Adrenal gland (tissue), 12 donors: ENCODE measurements around the gene PAXIP1. TPM values are rescaled to one million over a fixed set of nuclear protein-coding genes. Genes with fewer than 3 reads are reported as not detected.

Experiments used
- DNase-seq, 7 donors: peaks; one replicate each; pipeline ENCODE4 v3.0.0-alpha.2; 2019 to 2020
- H3K27ac ChIP-seq, 5 donors: fragments of 200-600 bp; sonication (generic) in 4 of 5; 1 replicate in 3 of 5; 2 replicates in 2 of 5; pipeline versions ENCODE4 v1.5.1 to v1.8.0; 2016 to 2020; ENCODE audit warnings: mild to moderate bottlenecking in 1 of 5
- H3K27me3 ChIP-seq: fragments of 200-600 bp; 2 replicates; pipeline ENCODE4 v1.8.0; 2021
- H3K36me3 ChIP-seq, 2 donors: fragments of 200-600 bp; replicated peaks in 1 of 2; 1 replicate in 1 of 2; 2 replicates in 1 of 2; pipeline versions ENCODE4 v1.5.1 to v1.8.0; 2018 to 2022
- H3K4me1 ChIP-seq, 2 donors: fragments of 200-600 bp; replicated peaks in 1 of 2; 1 replicate in 1 of 2; 2 replicates in 1 of 2; pipeline versions ENCODE4 v1.5.1 to v1.8.0; 2018 to 2021
- H3K4me3 ChIP-seq, 4 donors: fragments of 200-600 bp; sonication (generic) in 3 of 4; one replicate each; pipeline ENCODE4 v1.5.1; 2016 to 2018
- H3K9me3 ChIP-seq, 3 donors: fragments of 200-600 bp; sonication (generic) in 1 of 3; replicated peaks in 1 of 3; 1 replicate in 2 of 3; 2 replicates in 1 of 3; pipeline versions ENCODE4 v1.5.1 to v1.8.0; 2016 to 2021
- POLR2A ChIP-seq, 2 donors: fragments of 450-650 bp; IDR thresholded peaks; one replicate each; pipeline ENCODE4 v1.6.1; 2017; ENCODE audit warnings: antibody characterized with exemption in 2 of 2, mild to moderate bottlenecking in 2 of 2, moderate library complexity in 1 of 2
- WGBS, 4 donors: extraction: QIAGEN DNeasy Blood & Tissue Kit in 2 of 4; methylation state at CpG; one replicate each; pipeline versions ENCODE4 v1.1.5 to v1.1.7; 2013 to 2017; 5-methylcytosine and 5-hydroxymethylcytosine counted together
- intact Hi-C, 2 donors: fragments of 100-400 bp; cut with DNase I; formaldehyde crosslinking; loops; one replicate each; pipeline versions ENCODE4 v1.14.1 to v1.15.0; 2022 to 2023
- polyA plus RNA-seq, 3 donors: library from polyadenylated mRNA; stranded (reverse); fragments of 200-250 nt in 2 of 3; fragments of 350-450 nt in 1 of 3; fragmentation: Illumina TruSeq in 1 of 3; extraction: RNeasy Lipid Tissue Mini Kit (QIAGEN cat#74804) in 1 of 3; gene quantifications; one replicate each; pipeline ENCODE4 v1.2.3, GENCODE V29; 2013 to 2014
- total RNA-seq, 9 donors: library from RNA; depleted of rRNA in 4 of 9; stranded (reverse); fragments of >200 nt in 4 of 9; fragments of 120-200 nt in 1 of 9; fragmentation: NEBNext Ultra II Directional in 1 of 9; extraction: Animal tissue kit (Norgen Biotek cat#: 25700) in 1 of 9; gene quantifications; one replicate each; pipeline versions ENCODE4 v1.1.0 to v1.2.4, GENCODE V29; 2013 to 2023
- TF ChIP-seq, protein P1 (sequence below), 6 experiments: fragments of 450-650 bp in 4 of 6; fragments of 200-600 bp in 2 of 6; sonication (generic) in 1 of 6; IDR thresholded peaks; 1 replicate in 5 of 6; 2 replicates in 1 of 6; pipeline versions ENCODE4 v1.5.1 to v1.8.0; 2016 to 2021; ENCODE audit warnings: antibody characterized with exemption in 6 of 6, mild to moderate bottlenecking in 2 of 6, moderate library complexity in 1 of 6
- donor health status: healthy with polysubstance abuse.
- donor health status: Bipolar disorder and iron deficiency.
- donor health status: DM: yes; HTN: yes; CAD: no.
- donor health status: DM: no; HTN: no; CAD: no.
- donor health status: DM: no; HTN: no; CAD: no.
- donor health status: DM: yes; HTN: yes; CAD: no.

The PAXIP1 gene
- total and polyA plus RNA-seq, 12 donors: 4.1 to 11.7 (median 7.8) TPM

DNA sequence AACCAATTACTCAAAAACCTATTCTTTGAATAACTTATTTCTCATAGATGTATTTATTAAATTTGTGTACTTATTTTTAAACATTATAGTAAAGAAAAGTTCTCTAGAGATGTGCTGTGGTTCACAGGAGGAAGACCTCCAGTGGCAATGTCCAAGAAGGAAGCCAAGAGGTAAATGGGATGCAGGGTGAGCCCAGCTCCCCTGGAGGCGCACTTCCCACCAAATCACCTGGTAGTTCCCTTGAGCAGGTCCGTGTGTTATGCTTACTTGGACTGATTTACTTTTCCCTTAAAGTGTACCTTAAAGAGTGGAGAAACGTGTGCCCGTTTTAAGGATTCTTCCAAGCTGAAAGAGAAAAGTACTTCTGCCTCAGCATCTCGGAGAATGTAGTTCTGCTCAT is 55.3 kb downstream of the PAXIP1 start:
- Histone ChIP-seq H3K27ac (no peak overlapping the region), H3K4me3 (no peak overlapping the region), H3K36me3 (peaks cover 0 to 41% of the 10 kb centered on the region in 2 donors), H3K4me1 (no peaks in the 10 kb centered on the region), H3K9me3 (no peaks in the 10 kb centered on the region), H3K27me3 (no peaks in the 10 kb centered on the region)
- 86 to 91% (median 90%) methylated on average over 5 of the region's 5 CpGs for WGBS, 4 donors
- intact Hi-C loops: no loop called here
- no peak for TF ChIP-seq POLR2A (IDR thresholded peaks at IDR 0.05)
- TF ChIP-seq, protein P1, sequence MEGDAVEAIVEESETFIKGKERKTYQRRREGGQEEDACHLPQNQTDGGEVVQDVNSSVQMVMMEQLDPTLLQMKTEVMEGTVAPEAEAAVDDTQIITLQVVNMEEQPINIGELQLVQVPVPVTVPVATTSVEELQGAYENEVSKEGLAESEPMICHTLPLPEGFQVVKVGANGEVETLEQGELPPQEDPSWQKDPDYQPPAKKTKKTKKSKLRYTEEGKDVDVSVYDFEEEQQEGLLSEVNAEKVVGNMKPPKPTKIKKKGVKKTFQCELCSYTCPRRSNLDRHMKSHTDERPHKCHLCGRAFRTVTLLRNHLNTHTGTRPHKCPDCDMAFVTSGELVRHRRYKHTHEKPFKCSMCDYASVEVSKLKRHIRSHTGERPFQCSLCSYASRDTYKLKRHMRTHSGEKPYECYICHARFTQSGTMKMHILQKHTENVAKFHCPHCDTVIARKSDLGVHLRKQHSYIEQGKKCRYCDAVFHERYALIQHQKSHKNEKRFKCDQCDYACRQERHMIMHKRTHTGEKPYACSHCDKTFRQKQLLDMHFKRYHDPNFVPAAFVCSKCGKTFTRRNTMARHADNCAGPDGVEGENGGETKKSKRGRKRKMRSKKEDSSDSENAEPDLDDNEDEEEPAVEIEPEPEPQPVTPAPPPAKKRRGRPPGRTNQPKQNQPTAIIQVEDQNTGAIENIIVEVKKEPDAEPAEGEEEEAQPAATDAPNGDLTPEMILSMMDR (IDR thresholded peaks at IDR 0.05): no peak
- DNase-seq: no peak

DNA sequence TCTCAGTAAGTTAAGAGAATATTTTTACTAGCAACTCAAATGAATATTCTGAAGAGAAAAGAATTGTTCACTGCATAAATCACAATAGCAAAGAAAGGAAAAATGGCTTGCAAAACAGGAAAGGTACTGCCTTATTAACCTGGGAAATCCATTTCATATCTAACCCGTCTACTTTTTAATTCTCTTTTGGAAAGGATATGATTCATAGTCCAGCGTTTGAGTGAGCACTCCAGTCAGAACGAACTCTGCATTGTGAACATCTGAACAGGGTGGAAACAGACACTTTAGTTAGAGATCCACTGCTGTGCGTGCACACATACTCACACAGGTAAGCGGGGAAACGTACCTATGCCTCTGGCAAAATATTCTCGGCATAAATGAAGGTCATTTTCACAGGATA is 56.8 kb downstream of the PAXIP1 start:
- Histone ChIP-seq H3K27ac (no peak overlapping the region), H3K27me3 (no peaks in the 10 kb centered on the region), H3K9me3 (no peaks in the 10 kb centered on the region), H3K4me1 (no peaks in the 10 kb centered on the region), H3K36me3 (peaks cover 0 to 41% of the 10 kb centered on the region in 2 donors), H3K4me3 (no peak overlapping the region)
- 83 to 88% (median 86%) methylated on average over 7 of the region's 7 CpGs for WGBS, 4 donors
- intact Hi-C loops: no loop called here
- no peak for TF ChIP-seq POLR2A (IDR thresholded peaks at IDR 0.05)
- TF ChIP-seq, protein P1 (IDR thresholded peaks at IDR 0.05): no peak
- no peak for DNase-seq

DNA sequence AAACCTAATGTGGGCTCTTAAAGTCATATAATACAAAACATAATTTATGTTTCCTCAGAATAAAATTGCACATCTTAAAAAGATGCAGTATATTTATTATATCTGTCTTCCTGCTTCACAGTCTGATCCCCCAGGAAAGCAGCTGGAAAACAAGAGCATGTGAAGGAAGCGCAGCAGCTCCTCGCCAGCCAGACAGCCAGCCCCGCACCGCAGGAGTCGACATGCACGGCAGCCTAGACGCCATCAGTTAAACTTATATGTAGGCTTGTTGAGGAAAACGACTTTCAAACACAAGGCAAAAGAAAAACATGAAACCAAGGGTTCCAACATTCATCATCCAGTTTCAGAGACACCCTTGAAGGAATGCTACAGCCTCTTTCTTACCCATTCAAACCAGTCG is 59.0 kb downstream of the PAXIP1 start:
- no peak overlapping the region for H3K27ac ChIP-seq
- no peak for DNase-seq
- H3K4me1 ChIP-seq: no peaks in the 10 kb centered on the region
- H3K9me3 ChIP-seq: no peaks in the 10 kb centered on the region
- H3K27me3 ChIP-seq: no peaks in the 10 kb centered on the region
- peaks cover 0 to 41% of the 10 kb centered on the region in 2 donors for H3K36me3 ChIP-seq
- TF ChIP-seq POLR2A (IDR thresholded peaks at IDR 0.05): no peak
- TF ChIP-seq, protein P1 (IDR thresholded peaks at IDR 0.05): no peak
- H3K4me3 ChIP-seq: no peak overlapping the region
- intact Hi-C loops: no loop called here
- WGBS, 4 donors: 83 to 91% (median 89%) methylated on average over 9 of the region's 9 CpGs

DNA sequence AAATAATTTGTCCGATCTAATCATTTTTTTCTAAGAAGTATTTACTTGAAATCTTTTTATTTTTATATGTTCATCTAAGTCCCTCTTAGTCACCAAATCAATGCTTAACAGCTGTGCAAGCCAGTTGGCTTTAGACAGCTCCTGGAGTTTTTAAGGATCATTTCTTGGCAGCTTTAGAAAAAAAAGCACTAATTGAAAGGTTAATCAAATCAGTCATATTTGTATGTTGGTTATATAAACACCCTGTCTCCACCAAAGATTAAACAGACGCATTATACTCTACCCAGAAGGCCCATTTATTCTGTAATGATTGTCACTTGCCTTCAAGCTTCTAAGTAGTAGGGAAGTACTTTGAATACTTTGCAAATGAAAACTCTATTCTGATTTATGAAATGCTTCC is 60.2 kb downstream of the PAXIP1 start:
- DNase-seq: no peak
- intact Hi-C loops: no loop called here
- TF ChIP-seq POLR2A (IDR thresholded peaks at IDR 0.05): no peak
- TF ChIP-seq, protein P1 (IDR thresholded peaks at IDR 0.05): no peak
- 82 to 93% (median 86%) methylated on average over 2 of the region's 2 CpGs for WGBS, 4 donors
- H3K27ac ChIP-seq: no peak overlapping the region
- no peaks in the 10 kb centered on the region for H3K4me1 ChIP-seq
- peaks cover 0 to 39% of the 10 kb centered on the region in 2 donors for H3K36me3 ChIP-seq
- no peak overlapping the region for H3K4me3 ChIP-seq
- no peaks in the 10 kb centered on the region for H3K9me3 ChIP-seq
- H3K27me3 ChIP-seq: no peaks in the 10 kb centered on the region
